ENCODE data around the gene RAB11B.
A peak's percentile ranks its signal among the peaks of the same experiment; 100 is the strongest.

Gene RAB11B

GRCh38 chr19:8393192-8393870, 3.2 kb downstream of the RAB11B start:
- no peak overlapping the region for H3K4me3 ChIP-seq (ENCODE audit: low read depth, low read length)
- no peak for DNase-seq (ENCODE audit: low read depth)
- in situ Hi-C loops (cut with HindIII; ENCODE audit: low sequenced_read_pairs), result no loop called here
- no peak for TF ChIP-seq CTCF (IDR thresholded peaks at IDR 0.05; ENCODE audit: low read depth, low read length, missing control alignments)

GRCh38 chr19:8393871-8394250, 3.7 kb downstream of the RAB11B start:
- H3K4me3 ChIP-seq (ENCODE audit: low read depth, low read length), result no peak overlapping the region
- no peak for DNase-seq (ENCODE audit: low read depth)
- in situ Hi-C loops (cut with HindIII; ENCODE audit: low sequenced_read_pairs), result no loop called here
- TF ChIP-seq CTCF (IDR thresholded peaks at IDR 0.05; ENCODE audit: low read depth, low read length, missing control alignments), result no peak

GRCh38 chr19:8395621-8396082, 5.5 kb downstream of the RAB11B start:
- no peak for DNase-seq (ENCODE audit: low read depth)
- H3K4me3 ChIP-seq (ENCODE audit: low read depth, low read length), result no peak overlapping the region
- in situ Hi-C loops (cut with HindIII; ENCODE audit: low sequenced_read_pairs), result no loop called here
- TF ChIP-seq CTCF (IDR thresholded peaks at IDR 0.05; ENCODE audit: low read depth, low read length, missing control alignments), result no peak

GRCh38 chr19:8396185-8396562, 6.0 kb downstream of the RAB11B start:
- in situ Hi-C loops (cut with HindIII; ENCODE audit: low sequenced_read_pairs), result no loop called here
- no peak for DNase-seq (ENCODE audit: low read depth)
- no peak overlapping the region for H3K4me3 ChIP-seq (ENCODE audit: low read depth, low read length)
- no peak for TF ChIP-seq CTCF (IDR thresholded peaks at IDR 0.05; ENCODE audit: low read depth, low read length, missing control alignments)

- no peak for DNase-seq (ENCODE audit: low read depth)
- TF ChIP-seq CTCF (IDR thresholded peaks at IDR 0.05; ENCODE audit: low read depth, low read length, missing control alignments), result peak; percentile 71
- in situ Hi-C loops (cut with HindIII; ENCODE audit: low sequenced_read_pairs), result no loop called here
- no peak overlapping the region for H3K4me3 ChIP-seq (ENCODE audit: low read depth, low read length)
These were observed 6.5 kb downstream of the RAB11B start for GRCh38 chr19:8396563-8397203.

GRCh38 chr19:8397271-8397670, 7.1 kb downstream of the RAB11B start:
- in situ Hi-C loops (cut with HindIII; ENCODE audit: low sequenced_read_pairs), result no loop called here
- H3K4me3 ChIP-seq (ENCODE audit: low read depth, low read length), result no peak overlapping the region
- TF ChIP-seq CTCF (IDR thresholded peaks at IDR 0.05; ENCODE audit: low read depth, low read length, missing control alignments), result no peak
- no peak for DNase-seq (ENCODE audit: low read depth)

Data from astrocyte of the cerebellum (primary cell).